ENCODE data around the gene SSC5D. TPM values are rescaled to one million over a fixed set of nuclear protein-coding genes. Genes with fewer than 3 reads are reported as not detected.

SSC5D gene
- total and polyA plus RNA-seq, 2 experiments from 2014 or later: 0.23 to 0.69 TPM

DNA sequence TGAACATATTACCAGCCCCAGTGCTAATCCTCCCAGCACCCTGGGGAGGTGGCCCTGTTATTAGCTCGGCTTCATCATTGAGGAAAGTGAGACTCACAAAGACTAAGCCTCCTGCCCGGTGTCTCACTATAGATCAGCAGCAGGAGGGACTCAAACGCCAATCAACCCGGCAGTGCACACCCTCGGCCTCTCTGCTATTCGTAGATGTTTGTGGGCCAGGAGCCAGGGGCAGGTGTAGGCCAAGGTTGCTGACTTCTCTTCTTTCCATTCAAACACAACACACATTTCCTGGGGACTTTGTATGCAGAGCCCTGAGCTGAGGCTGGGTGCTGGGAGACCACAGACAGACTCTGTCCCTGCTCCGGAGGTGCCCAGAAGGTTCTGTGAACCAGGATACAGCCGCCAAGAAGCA, 66.5 kb downstream of the SSC5D start (continued):
- TF ChIP-seq EZH2 (IDR thresholded peaks at IDR 0.05; ENCODE audit: low read depth, unreplicated experiment) (no peak), STAT1 (IDR thresholded peaks at IDR 0.05; ENCODE audit: unreplicated experiment) (no peak), JUNB (IDR thresholded peaks at IDR 0.05; ENCODE audit: unreplicated experiment) (no peak)
- TF ChIP-seq, protein P1, sequence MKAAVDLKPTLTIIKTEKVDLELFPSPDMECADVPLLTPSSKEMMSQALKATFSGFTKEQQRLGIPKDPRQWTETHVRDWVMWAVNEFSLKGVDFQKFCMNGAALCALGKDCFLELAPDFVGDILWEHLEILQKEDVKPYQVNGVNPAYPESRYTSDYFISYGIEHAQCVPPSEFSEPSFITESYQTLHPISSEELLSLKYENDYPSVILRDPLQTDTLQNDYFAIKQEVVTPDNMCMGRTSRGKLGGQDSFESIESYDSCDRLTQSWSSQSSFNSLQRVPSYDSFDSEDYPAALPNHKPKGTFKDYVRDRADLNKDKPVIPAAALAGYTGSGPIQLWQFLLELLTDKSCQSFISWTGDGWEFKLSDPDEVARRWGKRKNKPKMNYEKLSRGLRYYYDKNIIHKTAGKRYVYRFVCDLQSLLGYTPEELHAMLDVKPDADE (IDR thresholded peaks at IDR 0.05): no peak
- TF ChIP-seq, protein P2, sequence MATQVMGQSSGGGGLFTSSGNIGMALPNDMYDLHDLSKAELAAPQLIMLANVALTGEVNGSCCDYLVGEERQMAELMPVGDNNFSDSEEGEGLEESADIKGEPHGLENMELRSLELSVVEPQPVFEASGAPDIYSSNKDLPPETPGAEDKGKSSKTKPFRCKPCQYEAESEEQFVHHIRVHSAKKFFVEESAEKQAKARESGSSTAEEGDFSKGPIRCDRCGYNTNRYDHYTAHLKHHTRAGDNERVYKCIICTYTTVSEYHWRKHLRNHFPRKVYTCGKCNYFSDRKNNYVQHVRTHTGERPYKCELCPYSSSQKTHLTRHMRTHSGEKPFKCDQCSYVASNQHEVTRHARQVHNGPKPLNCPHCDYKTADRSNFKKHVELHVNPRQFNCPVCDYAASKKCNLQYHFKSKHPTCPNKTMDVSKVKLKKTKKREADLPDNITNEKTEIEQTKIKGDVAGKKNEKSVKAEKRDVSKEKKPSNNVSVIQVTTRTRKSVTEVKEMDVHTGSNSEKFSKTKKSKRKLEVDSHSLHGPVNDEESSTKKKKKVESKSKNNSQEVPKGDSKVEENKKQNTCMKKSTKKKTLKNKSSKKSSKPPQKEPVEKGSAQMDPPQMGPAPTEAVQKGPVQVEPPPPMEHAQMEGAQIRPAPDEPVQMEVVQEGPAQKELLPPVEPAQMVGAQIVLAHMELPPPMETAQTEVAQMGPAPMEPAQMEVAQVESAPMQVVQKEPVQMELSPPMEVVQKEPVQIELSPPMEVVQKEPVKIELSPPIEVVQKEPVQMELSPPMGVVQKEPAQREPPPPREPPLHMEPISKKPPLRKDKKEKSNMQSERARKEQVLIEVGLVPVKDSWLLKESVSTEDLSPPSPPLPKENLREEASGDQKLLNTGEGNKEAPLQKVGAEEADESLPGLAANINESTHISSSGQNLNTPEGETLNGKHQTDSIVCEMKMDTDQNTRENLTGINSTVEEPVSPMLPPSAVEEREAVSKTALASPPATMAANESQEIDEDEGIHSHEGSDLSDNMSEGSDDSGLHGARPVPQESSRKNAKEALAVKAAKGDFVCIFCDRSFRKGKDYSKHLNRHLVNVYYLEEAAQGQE (IDR thresholded peaks at IDR 0.05; ENCODE audit: unreplicated experiment): no peak

DNA sequence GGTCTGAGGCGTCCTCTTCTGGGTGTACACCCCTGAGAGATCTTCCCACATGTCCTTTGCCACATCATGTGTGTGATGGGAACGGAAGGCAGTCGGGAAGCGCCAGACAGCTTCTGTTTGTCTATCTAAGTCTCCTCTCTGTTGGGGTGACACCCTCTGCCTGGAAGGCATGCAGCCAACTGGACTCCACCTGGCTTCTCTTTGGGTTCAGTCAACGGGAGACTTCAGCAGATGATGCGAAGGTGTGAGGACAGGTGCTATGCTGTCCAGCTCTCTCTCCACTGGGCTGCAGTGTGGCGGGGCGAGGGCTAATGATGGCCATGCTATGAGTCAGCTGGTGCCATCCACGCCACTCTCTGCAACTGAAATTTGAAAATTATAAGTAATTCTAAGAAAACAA, 71.4 kb downstream of the SSC5D start:
- Histone ChIP-seq H3K9me2 (ENCODE audit: insufficient read depth) (no peaks in the 10 kb centered on the region), H3K27ac (ENCODE audit: low read depth) (no peak overlapping the region), H3K36me3 (ENCODE audit: insufficient read depth) (no peaks in the 10 kb centered on the region), H4K20me1 (replicated peaks; ENCODE audit: insufficient read depth) (no peaks in the 10 kb centered on the region), H2AFZ (no peak overlapping the region), H3K79me2 (replicated peaks; ENCODE audit: insufficient read depth) (no peaks in the 10 kb centered on the region), H3F3A (replicated peaks; ENCODE audit: low read depth) (no peaks in the 10 kb centered on the region), H3K4me3 (no peak overlapping the region), H3K4me2 (no peak overlapping the region), H3K27me3 (ENCODE audit: insufficient read depth) (no peaks in the 10 kb centered on the region), H3K4me1 (ENCODE audit: insufficient read depth) (no peaks in the 10 kb centered on the region)
- Mint-ChIP-seq H3K9me3 (no peaks in the 10 kb centered on the region), H3K27me3 (ENCODE audit: insufficient read depth, low read depth, poor library complexity) (peaks cover 3% of the 10 kb centered on the region), H3K4me3 (no peak overlapping the region), H3K27ac (no peak overlapping the region), H3K36me3 (ENCODE audit: low read depth) (no peaks in the 10 kb centered on the region), H3K4me1 (peaks cover 4% of the 10 kb centered on the region; the same call in 2 of the 3 replicates)
- no peak for ATAC-seq
- no peak for DNase-seq (ENCODE audit: low spot score)
- TF ChIP-seq, protein P2 (IDR thresholded peaks at IDR 0.05; ENCODE audit: unreplicated experiment): no peak
- TF ChIP-seq ZNF114 (CRISPR knock-in tag; IDR thresholded peaks at IDR 0.05) (no peak), NANOG (IDR thresholded peaks at IDR 0.05; ENCODE audit: borderline replicate concordance) (no peak), ZNF331 (CRISPR knock-in tag; IDR thresholded peaks at IDR 0.05; ENCODE audit: low read depth) (no peak), EZH2phosphoT487 (IDR thresholded peaks at IDR 0.05; ENCODE audit: unreplicated experiment) (no peak), EZH2 (IDR thresholded peaks at IDR 0.05; ENCODE audit: low read depth, unreplicated experiment) (no peak), POLR2AphosphoS5 (IDR thresholded peaks at IDR 0.05; ENCODE audit: low read depth) (no peak), CREB1 (CRISPR knock-in tag; IDR thresholded peaks at IDR 0.05; ENCODE audit: low read depth) (no peak)
- TF ChIP-seq, protein P1 (IDR thresholded peaks at IDR 0.05): no peak
